ENCODE results near the gene RCSD1.

RCSD1 gene

GRCh38 chr1:167644551-167644950 is 14.5 kb downstream of the RCSD1 start:
- no peak for DNase-seq

- peak; percentile 31 for DNase-seq
Observed at GRCh38 chr1:167645140-167645541, 15.1 kb downstream of the RCSD1 start.

GRCh38 chr1:167645625-167646414 is 15.8 kb downstream of the RCSD1 start:
- DNase-seq: no peak

GRCh38 chr1:167648252-167648849 is 18.3 kb downstream of the RCSD1 start:
- no peak for DNase-seq

- no peak for DNase-seq
Observed at GRCh38 chr1:167648978-167649744, 19.1 kb downstream of the RCSD1 start.

- peak; percentile 56 for DNase-seq
Observed at GRCh38 chr1:167650269-167651160, 20.5 kb downstream of the RCSD1 start.

- DNase-seq: no peak
Observed at GRCh38 chr1:167651161-167651693, 21.2 kb downstream of the RCSD1 start.

- no peak for DNase-seq
Observed at GRCh38 chr1:167654975-167655575, 25.0 kb downstream of the RCSD1 start.

GRCh38 chr1:167656657-167657056 is 26.6 kb downstream of the RCSD1 start:
- no peak for DNase-seq

- DNase-seq: no peak
Observed at GRCh38 chr1:167658574-167659328, 28.7 kb downstream of the RCSD1 start.

GRCh38 chr1:167659450-167659849 is 29.4 kb downstream of the RCSD1 start:
- DNase-seq: no peak

GRCh38 chr1:167659881-167660280 is 29.8 kb downstream of the RCSD1 start:
- no peak for DNase-seq

GRCh38 chr1:167661527-167662426 is 31.7 kb downstream of the RCSD1 start:
- no peak for DNase-seq

- DNase-seq: no peak
Observed at GRCh38 chr1:167663002-167663772, 33.2 kb downstream of the RCSD1 start.

- no peak for DNase-seq
Observed at GRCh38 chr1:167665469-167665868, 35.4 kb downstream of the RCSD1 start.

GRCh38 chr1:167666416-167666815 is 36.4 kb downstream of the RCSD1 start:
- no peak for DNase-seq

GRCh38 chr1:167667536-167667935 is 37.5 kb downstream of the RCSD1 start:
- no peak for DNase-seq

GRCh38 chr1:167668108-167668507 is 38.1 kb downstream of the RCSD1 start:
- DNase-seq: no peak
